ENCODE data around the gene PTPRM. TPM values are rescaled to one million over a fixed set of nuclear protein-coding genes. Genes with fewer than 3 reads are reported as not detected.

The PTPRM gene
- total and polyA plus RNA-seq, 4 donors: 61.1 to 146 (median 87.5) TPM

GRCh38 chr18:7616661-7617060 lies 49.5 kb downstream of the PTPRM start:
- no peaks in the 10 kb centered on the region for H3K27me3 ChIP-seq (ENCODE audit: control insufficient read depth in 3 of 3, insufficient read depth in 3 of 3, low read length in 2 of 3)
- DNase-seq (peak in 1 of 3 donors; percentile 39), ATAC-seq (ENCODE audit: insufficient read depth, low FRiP score) (no peak)
- H3K4me1 ChIP-seq (ENCODE audit: control insufficient read depth in 5 of 5, insufficient read depth in 5 of 5, low read length in 5 of 5): peaks cover 7 to 56% (median 24%) of the 10 kb centered on the region in 5 donors
- no peak overlapping the region for H3K4me3 ChIP-seq
- H3K36me3 ChIP-seq (ENCODE audit: control insufficient read depth in 4 of 4, insufficient read depth in 4 of 4, low read length in 4 of 4): no peaks in the 10 kb centered on the region
- TF ChIP-seq CTCF (IDR thresholded peaks at IDR 0.05; ENCODE audit: control extremely low read depth, extremely low read depth): no peak
- no peaks in the 10 kb centered on the region for H3K9me3 ChIP-seq (ENCODE audit: control insufficient read depth in 4 of 4, insufficient read depth in 3 of 4, low read length in 3 of 4)
- WGBS, 2 donors: 53 to 72% methylated on average over 4 of the region's 4 CpGs
- peak overlapping the region; percentile 5 to 38 for H3K27ac ChIP-seq (ENCODE audit: low read depth in 1 of 2, low read length in 1 of 2)
- no peak overlapping the region for H3K9ac ChIP-seq (ENCODE audit: insufficient read depth in 1 of 2, low read length in 2 of 2)

- Histone ChIP-seq H3K9ac (ENCODE audit: insufficient read depth in 1 of 2, low read length in 2 of 2) (no peak overlapping the region), H3K27ac (ENCODE audit: low read depth in 1 of 2, low read length in 1 of 2) (peak overlapping the region; percentile 23 to 49), H3K4me1 (ENCODE audit: control insufficient read depth in 5 of 5, insufficient read depth in 5 of 5, low read length in 5 of 5) (peaks cover 7 to 56% (median 24%) of the 10 kb centered on the region in 5 donors), H3K36me3 (ENCODE audit: control insufficient read depth in 4 of 4, insufficient read depth in 4 of 4, low read length in 4 of 4) (no peaks in the 10 kb centered on the region), H3K4me3 (no peak overlapping the region), H3K9me3 (ENCODE audit: control insufficient read depth in 4 of 4, insufficient read depth in 3 of 4, low read length in 3 of 4) (no peaks in the 10 kb centered on the region), H3K27me3 (ENCODE audit: control insufficient read depth in 3 of 3, insufficient read depth in 3 of 3, low read length in 2 of 3) (no peaks in the 10 kb centered on the region)
- TF ChIP-seq CTCF (IDR thresholded peaks at IDR 0.05; ENCODE audit: control extremely low read depth, extremely low read depth): no peak
- peak; percentile 77 to 91 (median 89) for DNase-seq
- WGBS, 2 donors: 39 to 69% methylated on average over 7 of the region's 7 CpGs
- no peak for ATAC-seq (ENCODE audit: insufficient read depth, low FRiP score)
These were observed 50.8 kb downstream of the PTPRM start for GRCh38 chr18:7617738-7618422.

DNA sequence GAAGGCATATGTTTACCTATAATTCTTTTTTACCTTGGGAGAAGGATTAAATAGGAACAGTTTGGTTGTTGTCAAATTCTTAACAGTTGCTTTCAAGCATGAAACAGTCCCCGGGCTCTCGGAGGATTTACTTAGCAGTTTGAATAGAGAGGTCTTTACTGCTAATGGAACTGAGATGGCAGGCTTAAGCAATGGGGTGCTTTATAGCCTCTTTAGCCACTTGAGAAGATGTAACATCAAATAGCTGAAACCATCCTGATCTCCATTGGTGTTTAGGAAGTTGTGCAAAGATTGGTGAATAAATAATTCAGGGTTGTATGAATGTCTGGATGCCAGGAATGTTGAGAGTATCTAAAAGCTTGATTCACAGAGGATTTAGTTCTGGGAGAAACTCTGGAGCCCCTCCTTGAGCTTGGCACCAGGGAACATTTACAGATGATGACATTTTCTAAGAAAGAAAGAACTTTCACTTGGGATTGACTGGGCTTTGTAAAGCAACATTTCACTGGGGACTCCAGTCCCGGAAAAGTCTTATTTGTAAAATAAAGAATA lies 51.9 kb downstream of the PTPRM start:
- no peak overlapping the region for H3K9ac ChIP-seq (ENCODE audit: insufficient read depth in 1 of 2, low read length in 2 of 2)
- ATAC-seq (ENCODE audit: insufficient read depth, low FRiP score) (no peak), DNase-seq (peak in 1 of 3 donors; percentile 32)
- TF ChIP-seq CTCF (IDR thresholded peaks at IDR 0.05; ENCODE audit: control extremely low read depth, extremely low read depth): no peak
- H3K4me1 ChIP-seq (ENCODE audit: control insufficient read depth in 5 of 5, insufficient read depth in 5 of 5, low read length in 5 of 5): peaks cover 7 to 52% (median 23%) of the 10 kb centered on the region in 5 donors
- H3K27ac ChIP-seq (ENCODE audit: low read depth in 1 of 2, low read length in 1 of 2): no peak overlapping the region
- no peaks in the 10 kb centered on the region for H3K9me3 ChIP-seq (ENCODE audit: control insufficient read depth in 4 of 4, insufficient read depth in 3 of 4, low read length in 3 of 4)
- H3K4me3 ChIP-seq: no peak overlapping the region
- WGBS, 2 donors: 60 to 89% methylated on average over 3 of the region's 3 CpGs
- H3K27me3 ChIP-seq (ENCODE audit: control insufficient read depth in 3 of 3, insufficient read depth in 3 of 3, low read length in 2 of 3): no peaks in the 10 kb centered on the region
- no peaks in the 10 kb centered on the region for H3K36me3 ChIP-seq (ENCODE audit: control insufficient read depth in 4 of 4, insufficient read depth in 4 of 4, low read length in 4 of 4)

Measured in lung (tissue), 12 donors.